Measurements from ENCODE around the gene ACOT7. TPM values are rescaled to one million over a fixed set of nuclear protein-coding genes. Genes with fewer than 3 reads are reported as not detected.

Gene ACOT7
- total RNA-seq, 2 donors from 2014 or later, result 9.9 to 12.9 TPM

GRCh38 chr1:6268415-6268814, 125.2 kb downstream of the ACOT7 start:
- no peak for DNase-seq
- peak in 1 of 2 donors; percentile 23 for ATAC-seq
- intact Hi-C loops (cut with DNase I), result no loop called here

GRCh38 chr1:6267686-6268322, 125.8 kb downstream of the ACOT7 start:
- intact Hi-C loops (cut with DNase I), result no loop called here
- ATAC-seq (no peak), DNase-seq (no peak)

- no peak for DNase-seq
- ATAC-seq, result no peak
- intact Hi-C loops (cut with DNase I), result no loop called here
Observed at GRCh38 chr1:6266641-6267040, 126.9 kb downstream of the ACOT7 start.

GRCh38 chr1:6265151-6265550, 128.4 kb downstream of the ACOT7 start:
- ATAC-seq (no peak), DNase-seq (no peak)
- intact Hi-C loops (cut with DNase I), result no loop called here

- intact Hi-C loops (cut with DNase I), result no loop called here
- DNase-seq, result no peak
- peak in 1 of 2 donors; percentile 2 for ATAC-seq
Observed at GRCh38 chr1:6263716-6264115, 129.9 kb downstream of the ACOT7 start.

- intact Hi-C loops (cut with DNase I), result no loop called here
- ATAC-seq (peak; percentile 43 to 47), DNase-seq (peak; percentile 66)
Observed at GRCh38 chr1:6262555-6263420, 130.8 kb downstream of the ACOT7 start.

GRCh38 chr1:6261615-6261995, 132.0 kb downstream of the ACOT7 start:
- no peak for DNase-seq
- intact Hi-C loops (cut with DNase I), result no loop called here
- peak in 1 of 2 donors; percentile 5 for ATAC-seq

DNA sequence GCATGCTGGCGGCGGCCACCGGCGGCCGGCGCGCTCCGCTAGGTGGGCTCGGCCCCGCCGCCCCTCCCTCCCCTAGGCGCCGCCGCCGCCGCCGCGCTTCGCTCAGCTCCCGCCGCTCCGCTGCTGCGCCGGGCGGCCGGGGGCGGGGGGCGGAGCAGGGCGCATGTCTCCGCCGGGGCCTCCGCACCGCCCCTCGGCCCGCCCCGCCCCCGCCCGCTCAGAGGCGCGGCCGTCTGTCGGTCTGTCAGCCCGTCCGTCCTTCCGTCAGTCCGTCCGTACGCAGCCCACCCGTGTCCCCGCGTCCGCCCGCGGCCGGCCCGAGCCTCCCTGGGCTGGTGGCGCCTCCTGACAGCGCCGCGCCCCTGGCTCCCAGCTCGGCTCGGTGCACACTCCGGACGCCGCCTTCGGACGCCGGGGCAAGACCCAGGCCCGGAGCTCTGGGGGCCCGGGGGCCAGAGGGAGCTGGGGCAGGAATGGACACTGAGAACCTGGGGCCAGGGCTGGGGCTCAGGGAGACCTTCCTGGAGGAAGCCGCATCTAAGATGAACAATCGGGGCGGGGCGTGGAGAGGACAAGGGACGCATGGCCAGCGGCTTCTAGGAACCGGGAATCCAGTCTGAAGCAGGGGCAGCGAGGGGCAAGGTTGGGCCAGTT, 132.5 kb downstream of the ACOT7 start, which contains the start of gene GPR153:
Gene GPR153, minus strand, starts transcription at position 138 of the 654 bp plus-strand sequence. CDS start 6,193 bp downstream, outside the sequence.
- intact Hi-C loops (cut with DNase I), result no loop called here
- DNase-seq (peak; percentile 60), ATAC-seq (peak; percentile 59 to 64)

GRCh38 chr1:6260433-6260934, 133.1 kb downstream of the ACOT7 start:
- peak; percentile 52 for DNase-seq
- peak; percentile 19 to 29 for ATAC-seq
- intact Hi-C loops (cut with DNase I), result no loop called here

GRCh38 chr1:6259491-6260362, 133.8 kb downstream of the ACOT7 start:
- ATAC-seq (peak; percentile 73 to 77), DNase-seq (peak; percentile 92)
- intact Hi-C loops (cut with DNase I), result no loop called here

DNA sequence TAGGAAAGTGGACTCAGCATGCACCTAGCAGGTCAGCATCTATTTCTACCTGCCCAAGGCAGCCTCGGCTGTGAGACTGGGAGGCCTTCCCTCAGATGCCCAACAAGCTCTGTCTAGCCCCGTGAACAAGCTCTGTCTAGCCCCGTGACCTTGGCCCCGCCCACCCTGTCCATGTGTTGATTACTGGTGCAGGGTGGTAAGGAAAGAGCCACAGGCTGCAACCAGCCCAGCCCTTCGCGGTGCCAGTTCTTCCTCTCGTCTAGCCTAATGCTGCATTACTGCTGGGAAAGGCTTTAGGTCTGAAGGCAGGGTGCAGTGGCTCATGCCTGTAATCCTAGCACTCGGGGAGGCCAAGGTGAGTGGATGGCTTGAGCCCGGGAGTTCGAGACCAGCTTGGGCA, 134.9 kb downstream of the ACOT7 start:
- DNase-seq (no peak), ATAC-seq (no peak)
- intact Hi-C loops (cut with DNase I), result no loop called here

DNA sequence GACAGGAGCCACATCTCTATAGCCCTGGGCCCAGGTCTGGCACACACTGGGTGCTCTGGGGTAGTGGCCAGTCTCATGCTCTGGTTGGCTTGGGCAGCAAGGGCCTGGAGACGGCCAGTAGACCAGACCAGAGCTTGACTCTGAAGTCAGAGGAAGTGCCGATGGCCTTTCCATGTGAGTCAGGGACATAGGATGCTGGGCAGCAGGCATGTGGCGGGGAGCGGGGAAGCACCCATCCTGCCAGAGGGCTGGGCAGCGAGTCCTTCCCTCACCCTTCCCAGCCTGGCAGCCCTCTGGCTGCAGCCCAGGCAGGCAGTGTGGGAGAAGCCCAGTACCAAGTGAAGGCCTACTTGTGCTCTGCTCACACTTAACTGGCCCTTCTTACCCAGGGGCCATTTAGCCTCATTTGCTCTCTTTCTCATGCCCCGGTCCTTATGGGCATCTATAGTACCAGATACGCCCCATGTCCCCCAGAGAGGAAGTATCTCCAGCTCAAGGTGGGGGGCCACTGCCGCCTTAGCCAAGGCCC, 136.0 kb downstream of the ACOT7 start:
- intact Hi-C loops (cut with DNase I), result no loop called here
- DNase-seq (no peak), ATAC-seq (no peak)

DNA sequence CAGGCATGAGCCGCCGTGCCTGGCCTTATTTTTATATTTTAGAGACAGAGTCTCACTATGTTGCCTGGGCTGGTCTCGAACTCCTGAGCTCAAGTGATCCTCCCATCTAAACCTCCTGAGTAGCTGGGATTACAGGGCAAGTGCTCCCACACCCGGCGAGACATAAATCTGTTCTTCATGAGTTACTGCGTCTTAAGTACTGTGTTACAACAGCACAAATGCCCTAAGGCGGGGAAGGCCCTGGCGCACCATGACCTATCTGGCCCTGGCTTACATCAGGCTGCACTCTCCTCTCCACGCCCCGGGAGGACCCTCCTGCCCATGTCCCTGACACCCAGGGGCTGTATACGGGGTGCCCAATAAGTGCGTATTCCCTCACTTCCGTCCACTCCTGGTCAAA, 136.9 kb downstream of the ACOT7 start:
- no peak for ATAC-seq
- no peak for DNase-seq
- intact Hi-C loops (cut with DNase I), result no loop called here

DNA sequence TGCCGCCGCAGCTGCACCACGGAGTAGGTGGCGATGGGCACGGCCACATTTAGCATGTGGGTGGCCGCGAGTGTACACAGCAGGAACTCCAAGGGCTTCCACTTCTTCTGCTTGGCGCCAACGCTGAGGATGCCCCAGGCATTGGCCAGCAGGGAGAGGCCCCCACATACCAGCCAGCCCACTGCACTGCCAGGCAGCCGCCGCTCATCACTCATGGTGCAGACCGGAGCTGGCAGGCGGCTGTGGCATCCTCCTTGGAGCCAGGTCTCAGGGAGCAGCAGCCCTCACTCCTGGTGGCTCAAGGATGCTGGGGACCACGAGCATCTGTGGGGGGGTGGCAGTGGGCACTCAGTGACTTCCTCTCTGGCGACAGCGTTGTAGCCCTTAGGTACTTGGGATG, 138.9 kb downstream of the ACOT7 start:
- no peak for ATAC-seq
- intact Hi-C loops (cut with DNase I), result no loop called here
- no peak for DNase-seq

- intact Hi-C loops (cut with DNase I), result no loop called here
- DNase-seq, result no peak
- no peak for ATAC-seq
Observed at GRCh38 chr1:6253380-6253779, 140.2 kb downstream of the ACOT7 start.

GRCh38 chr1:6252374-6252710, 141.2 kb downstream of the ACOT7 start:
- DNase-seq (no peak), ATAC-seq (no peak)
- intact Hi-C loops (cut with DNase I), result no loop called here

GRCh38 chr1:6251681-6252373, 141.7 kb downstream of the ACOT7 start:
- intact Hi-C loops (cut with DNase I), result no loop called here

DNA sequence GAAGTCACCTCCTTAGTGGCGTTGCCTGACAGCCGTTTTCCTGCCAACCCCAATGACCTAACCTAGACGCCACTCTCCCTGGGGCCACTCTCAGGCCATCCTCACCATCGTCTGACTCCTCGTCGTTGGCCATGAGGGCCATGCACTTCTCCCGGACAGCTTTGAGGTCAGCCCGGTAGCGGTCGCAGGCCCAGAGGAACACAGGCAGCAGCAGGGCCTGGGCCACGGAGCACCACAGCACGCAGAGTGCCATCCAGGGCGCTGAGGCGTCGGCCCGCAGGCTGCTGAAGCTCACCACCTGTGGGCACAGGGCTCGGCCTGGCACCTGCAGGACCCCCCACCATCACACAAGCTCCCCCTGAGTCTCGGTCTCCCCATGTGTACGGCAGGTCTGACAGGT, 142.3 kb downstream of the ACOT7 start:
- DNase-seq (no peak), ATAC-seq (no peak)
- intact Hi-C loops (cut with DNase I), result no loop called here

More at GRCh38 chr1:6251681-6252373, 141.7 kb downstream of the ACOT7 start:
- DNase-seq (no peak), ATAC-seq (no peak)
